ENCODE results near the gene C1orf226.
"Not testable (repeated sequence)": the region's sequence is repeated elsewhere in the genome, so short reads cannot be mapped to it uniquely, and the experiment has no call there.

Gene C1orf226, protein sequence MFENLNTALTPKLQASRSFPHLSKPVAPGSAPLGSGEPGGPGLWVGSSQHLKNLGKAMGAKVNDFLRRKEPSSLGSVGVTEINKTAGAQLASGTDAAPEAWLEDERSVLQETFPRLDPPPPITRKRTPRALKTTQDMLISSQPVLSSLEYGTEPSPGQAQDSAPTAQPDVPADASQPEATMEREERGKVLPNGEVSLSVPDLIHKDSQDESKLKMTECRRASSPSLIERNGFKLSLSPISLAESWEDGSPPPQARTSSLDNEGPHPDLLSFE

GRCh38 chr1:162381383-162381782, at the start of gene C1orf226:
C1orf226 (plus strand) TSS chr1:162381728; CDS start chr1:162381902, 174 bp downstream.
- no peak for DNase-seq (ENCODE audit: low read depth in 2 of 3, low spot score in 2 of 3)

DNA sequence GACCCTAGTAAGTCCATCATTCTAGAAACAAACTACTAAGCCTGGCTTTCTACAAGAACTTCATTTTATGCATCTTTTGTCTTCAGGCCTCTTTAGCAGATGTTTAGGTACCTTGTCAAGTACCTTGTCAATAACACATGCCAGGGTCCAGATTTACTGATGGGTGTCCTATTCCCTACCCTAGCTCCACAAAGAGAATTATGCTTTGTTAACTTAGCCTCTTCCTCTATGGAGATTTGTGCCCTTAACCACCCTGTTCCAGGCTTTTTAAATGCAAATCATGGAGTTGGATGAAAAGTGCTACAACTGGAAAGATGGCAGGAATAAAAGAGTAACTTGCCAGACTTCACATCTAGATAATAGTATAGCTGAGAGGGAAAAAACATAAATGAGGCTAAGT, 47.5 kb upstream of the C1orf226 start:
- DNase-seq (ENCODE audit: low read depth in 2 of 3, low spot score in 2 of 3): no peak

GRCh38 chr1:162335126-162335525, 46.4 kb upstream of the C1orf226 start:
- DNase-seq (ENCODE audit: low read depth in 2 of 3, low spot score in 2 of 3): no peak

- DNase-seq (ENCODE audit: low read depth in 2 of 3, low spot score in 2 of 3): no peak
Observed at GRCh38 chr1:162336621-162337285, 44.8 kb upstream of the C1orf226 start.

DNA sequence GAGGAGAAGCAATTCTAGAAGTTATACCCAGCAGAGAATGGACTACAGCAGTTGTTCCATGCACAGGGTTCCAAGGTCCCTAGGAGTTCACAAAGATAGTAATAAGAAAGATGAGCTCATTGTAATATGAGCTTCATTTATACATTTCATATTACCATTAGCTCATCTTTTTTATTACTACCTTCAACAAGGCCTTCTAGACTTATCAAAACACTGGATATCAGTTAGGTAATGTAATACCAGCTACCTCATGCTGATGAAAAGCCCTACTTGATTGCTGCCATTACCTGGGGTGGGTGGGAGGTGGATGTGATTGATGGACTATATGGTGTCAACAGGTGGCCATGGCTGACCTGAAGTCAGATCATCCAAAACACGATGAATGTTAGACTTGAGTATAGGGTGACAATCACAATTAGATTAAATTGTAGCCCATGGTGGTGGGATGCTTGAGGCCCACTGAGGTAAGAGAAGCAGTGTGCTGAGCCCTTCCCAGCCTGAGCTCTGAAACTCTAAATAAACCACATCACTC, 39.0 kb upstream of the C1orf226 start:
- DNase-seq (ENCODE audit: low read depth in 2 of 3, low spot score in 2 of 3): no peak

DNA sequence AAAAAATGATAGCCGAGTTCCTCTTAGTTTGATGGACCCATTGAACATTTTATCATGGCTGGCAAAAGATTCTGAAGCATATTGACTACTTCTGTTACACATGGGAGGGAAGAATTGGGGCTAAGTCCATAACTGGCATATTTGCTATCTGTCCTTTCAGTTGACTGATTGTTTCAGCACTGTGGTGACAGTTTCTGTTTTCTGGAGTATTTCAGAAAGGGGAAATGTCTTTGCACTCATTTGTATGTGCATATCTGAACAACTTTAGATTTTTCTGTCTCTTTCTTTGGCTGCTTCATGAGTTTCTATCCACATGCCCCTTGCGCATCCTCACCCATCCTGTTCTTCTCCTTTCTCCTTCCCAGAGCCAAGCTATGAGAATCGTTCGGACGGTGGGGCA, 38.1 kb upstream of the C1orf226 start:
- DNase-seq (ENCODE audit: low read depth in 2 of 3, low spot score in 2 of 3): no peak

- DNase-seq (ENCODE audit: low read depth in 2 of 3, low spot score in 2 of 3): no peak
Observed at GRCh38 chr1:162347281-162347680, 34.2 kb upstream of the C1orf226 start.

- DNase-seq (ENCODE audit: low read depth in 2 of 3, low spot score in 2 of 3): no peak
Observed at GRCh38 chr1:162349635-162350330, 31.7 kb upstream of the C1orf226 start.

GRCh38 chr1:162351246-162351842, 30.2 kb upstream of the C1orf226 start:
- DNase-seq (ENCODE audit: low read depth in 2 of 3, low spot score in 2 of 3): no peak

DNA sequence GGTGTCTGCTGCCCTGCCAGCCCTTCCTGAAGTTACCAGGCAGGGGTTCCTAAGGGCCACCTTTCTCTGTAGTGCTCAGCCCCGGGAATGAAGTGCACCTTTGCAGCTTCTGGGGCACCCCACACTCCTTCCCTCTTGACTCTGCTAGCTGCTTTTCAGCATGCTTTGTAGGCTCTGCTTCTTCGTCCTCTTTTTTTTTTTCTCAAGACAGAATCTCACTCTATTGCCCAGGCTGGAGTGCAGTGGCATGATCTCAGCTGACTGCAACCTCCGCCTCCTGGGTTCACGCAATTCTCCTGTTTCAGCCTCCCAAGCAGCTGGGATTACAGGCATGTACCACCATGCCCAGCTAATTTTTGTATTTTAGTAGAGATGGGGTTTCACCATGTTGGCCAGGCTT, 29.7 kb upstream of the C1orf226 start:
- not testable (repeated sequence) for DNase-seq (ENCODE audit: low read depth in 2 of 3, low spot score in 2 of 3)

DNA sequence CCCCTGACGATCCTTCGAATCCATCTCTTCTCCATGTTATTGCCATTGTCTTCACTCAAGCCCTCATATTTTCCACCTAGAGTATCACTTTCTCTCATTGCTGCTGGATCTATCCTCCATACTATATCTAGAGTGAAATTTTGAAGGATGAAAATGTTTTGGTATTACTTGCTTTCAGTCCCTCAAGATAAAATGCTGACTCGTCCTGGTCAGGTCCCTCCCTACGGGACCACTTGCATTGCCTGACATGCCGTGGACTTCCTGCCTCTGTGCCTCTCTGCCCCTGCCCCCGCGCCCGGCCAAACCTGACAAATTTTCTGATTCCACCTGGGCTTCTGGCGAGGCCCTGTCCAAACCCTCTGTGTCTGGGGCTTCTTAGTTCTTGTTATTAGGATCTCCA, 28.4 kb upstream of the C1orf226 start:
- no peak for DNase-seq (ENCODE audit: low read depth in 2 of 3, low spot score in 2 of 3)

- no peak for DNase-seq (ENCODE audit: low read depth in 2 of 3, low spot score in 2 of 3)
Observed at GRCh38 chr1:162353702-162354101, 27.8 kb upstream of the C1orf226 start.

DNA sequence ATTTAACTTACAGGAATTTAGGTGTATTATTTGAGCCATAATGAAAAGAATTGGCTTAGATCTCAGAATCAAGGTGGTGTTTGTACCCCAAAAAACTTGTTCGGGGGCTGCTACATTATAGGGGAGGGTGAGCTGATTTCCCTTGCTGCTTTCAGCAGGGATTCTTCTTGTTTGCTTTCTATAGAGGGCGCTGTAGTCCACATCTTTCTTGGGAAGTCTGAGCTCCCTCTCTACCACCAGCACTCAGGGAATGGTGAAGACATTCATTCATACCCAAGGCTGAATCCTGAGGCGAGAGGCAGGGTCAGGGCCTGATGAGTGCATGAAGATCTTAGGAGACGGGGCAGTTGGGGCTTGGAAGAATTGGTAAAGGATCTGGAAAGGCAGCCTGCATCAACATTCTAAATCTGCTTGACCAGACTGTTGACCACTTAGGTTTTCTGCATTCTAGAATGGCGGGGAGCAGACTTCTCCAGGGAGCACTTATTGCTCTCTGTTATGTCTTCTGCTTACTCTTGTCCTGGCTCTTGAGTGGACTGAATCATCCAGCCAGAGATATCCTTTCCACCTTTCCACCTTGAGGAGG, 23.8 kb upstream of the C1orf226 start:
- no peak for DNase-seq (ENCODE audit: low read depth in 2 of 3, low spot score in 2 of 3)

DNA sequence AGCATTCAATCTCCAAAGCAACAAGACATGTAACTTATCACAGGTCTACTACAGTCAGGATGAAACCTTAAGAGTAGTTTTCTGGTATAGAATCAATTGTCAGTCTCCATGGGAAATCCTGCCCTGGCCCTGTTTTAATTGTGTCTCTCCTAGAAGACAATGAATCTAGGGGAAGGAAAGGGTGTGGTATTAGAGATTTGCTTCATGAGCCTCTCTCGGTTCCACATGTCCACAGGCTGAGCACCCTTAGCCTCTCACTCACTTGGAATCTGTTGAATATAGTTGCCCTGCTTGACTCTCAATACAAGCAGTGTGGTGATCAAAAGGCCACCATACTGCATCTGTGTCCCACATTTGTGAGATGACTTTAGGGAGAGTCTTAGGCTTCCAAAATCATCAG, 22.6 kb upstream of the C1orf226 start:
- no peak for DNase-seq (ENCODE audit: low read depth in 2 of 3, low spot score in 2 of 3)

- no peak for DNase-seq (ENCODE audit: low read depth in 2 of 3, low spot score in 2 of 3)
Observed at GRCh38 chr1:162359523-162360236, 21.8 kb upstream of the C1orf226 start.

- no peak for DNase-seq (ENCODE audit: low read depth in 2 of 3, low spot score in 2 of 3)
Observed at GRCh38 chr1:162360237-162360873, 21.2 kb upstream of the C1orf226 start.

GRCh38 chr1:162360874-162361260, 20.7 kb upstream of the C1orf226 start:
- no peak for DNase-seq (ENCODE audit: low read depth in 2 of 3, low spot score in 2 of 3)

GRCh38 chr1:162361349-162361748, 20.2 kb upstream of the C1orf226 start:
- DNase-seq (ENCODE audit: low read depth in 2 of 3, low spot score in 2 of 3): no peak

DNA sequence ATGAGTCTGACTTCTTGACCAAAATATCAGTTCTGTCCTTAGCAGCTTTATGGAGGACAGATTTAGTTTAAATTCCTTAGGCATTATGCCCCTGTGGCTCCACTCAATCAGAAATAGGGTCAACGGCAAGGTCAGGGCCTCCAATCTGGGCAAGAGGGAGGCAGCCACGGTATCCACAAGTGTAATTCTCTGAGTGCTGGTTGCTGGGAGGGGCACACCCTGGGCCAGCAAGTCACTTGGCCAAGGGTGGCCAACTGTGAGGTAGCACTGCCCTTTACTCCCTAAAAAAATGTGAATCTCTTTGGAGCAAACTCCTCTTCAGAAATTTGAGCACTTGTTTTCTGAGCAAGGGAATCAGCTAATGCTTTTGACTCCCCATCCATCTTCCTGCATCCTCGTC, 17.7 kb upstream of the C1orf226 start:
- DNase-seq (ENCODE audit: low read depth in 2 of 3, low spot score in 2 of 3): no peak

- DNase-seq (ENCODE audit: low read depth in 2 of 3, low spot score in 2 of 3): no peak
Observed at GRCh38 chr1:162364498-162364897, 17.0 kb upstream of the C1orf226 start.

Data from activated CD8-positive, alpha-beta memory T cell treated with anti-CD3 and anti-CD28 coated beads for 48 hours (primary cell).